MV-4-11 (cell line): ENCODE data around the gene HPCAL4.

Source experiments
- DNase-seq: peaks from one replicate; lab custom pipeline; 2025; lab: John Stamatoyannopoulos, UW

The HPCAL4 gene

DNA sequence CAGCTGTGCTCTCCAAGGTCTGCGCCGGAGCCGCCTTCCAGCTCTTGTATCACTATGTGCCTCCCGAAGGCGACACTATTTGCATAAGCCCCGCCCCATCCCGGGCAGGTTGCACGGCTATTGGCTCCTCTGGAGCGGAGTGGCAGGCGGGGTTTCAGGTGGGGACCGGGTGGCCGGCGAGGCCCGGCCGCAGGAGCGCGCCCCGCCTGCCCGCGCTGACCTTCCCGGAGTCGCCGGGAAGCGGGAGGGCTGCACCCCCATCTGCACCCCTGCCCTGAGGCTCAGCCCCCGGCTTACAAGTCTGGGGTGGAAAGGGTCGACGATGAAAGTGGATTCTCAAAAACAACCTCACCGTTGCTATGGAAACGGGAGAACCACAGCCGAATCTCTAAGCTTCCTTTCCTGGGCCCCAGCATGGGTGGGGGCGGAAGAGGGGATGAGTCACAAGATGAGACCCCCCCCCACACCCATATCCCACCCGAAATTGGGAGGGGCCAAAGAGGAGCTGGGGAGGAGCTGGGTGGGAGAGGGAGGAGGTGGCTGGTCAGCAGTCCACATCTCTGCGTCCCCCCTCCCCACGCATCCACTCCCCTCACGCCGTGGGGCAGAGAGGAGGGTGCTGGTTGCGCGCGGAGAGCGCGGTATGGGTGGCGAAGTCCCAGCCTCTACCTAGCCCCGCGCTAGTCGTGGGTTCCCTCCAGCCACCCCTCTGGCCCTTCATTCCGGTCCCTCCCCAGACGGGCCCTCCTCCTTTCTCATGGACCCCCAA, at the start of gene HPCAL4:
TSS of gene HPCAL4 (minus strand) at position 51 of the 769 bp plus-strand sequence. CDS start 6,830 bp downstream, outside the sequence.
- peak; percentile 52 for DNase-seq

DNA sequence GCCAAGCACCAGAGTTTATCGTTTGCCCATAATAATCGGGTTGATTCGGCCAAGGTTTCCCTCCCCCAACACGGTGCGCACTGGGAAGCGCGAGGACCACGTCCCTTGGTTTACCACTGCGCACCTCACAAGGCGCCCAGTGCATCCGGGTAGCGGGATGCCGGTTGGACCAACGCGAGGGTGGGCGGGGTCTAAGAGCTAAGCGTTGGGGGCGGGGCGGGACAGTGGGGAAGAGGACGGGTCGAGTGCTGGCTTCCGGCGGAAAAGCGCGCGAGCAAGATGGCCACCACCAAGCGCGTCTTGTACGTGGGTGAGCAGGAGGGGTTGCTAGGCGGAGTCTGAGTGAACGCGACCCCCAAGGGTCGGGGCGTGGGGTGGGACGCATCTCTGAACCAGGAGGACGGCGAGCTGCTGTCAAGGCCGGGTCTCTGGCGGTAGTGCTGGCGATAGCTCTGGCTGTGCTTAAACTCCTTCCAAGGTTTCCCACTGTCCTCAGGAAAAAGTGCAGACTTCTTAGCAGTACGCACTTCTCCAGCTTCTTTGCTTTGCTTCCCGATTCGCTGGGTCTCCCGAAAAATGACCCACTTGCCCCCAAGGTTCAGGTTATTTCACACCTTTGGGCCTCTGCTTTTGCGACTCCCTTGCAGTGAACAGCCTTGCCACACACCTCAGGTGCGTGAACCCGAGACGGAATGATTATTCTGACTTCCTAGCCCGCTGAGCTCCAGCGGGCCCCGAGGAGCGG, 47.6 kb upstream of the HPCAL4 start, which contains the start of gene PPIE:
TSS of gene PPIE (plus strand) at position 261 of the 745 bp plus-strand sequence. CDS start at position 280, 19 bp downstream.
- peak; percentile 87 for DNase-seq

- no peak for DNase-seq
These were observed 46.4 kb upstream of the HPCAL4 start for GRCh38 chr1:39737546-39738169.

GRCh38 chr1:39735731-39736130, 44.5 kb upstream of the HPCAL4 start:
- no peak for DNase-seq

GRCh38 chr1:39733161-39733560, 41.9 kb upstream of the HPCAL4 start:
- DNase-seq = no peak

DNA sequence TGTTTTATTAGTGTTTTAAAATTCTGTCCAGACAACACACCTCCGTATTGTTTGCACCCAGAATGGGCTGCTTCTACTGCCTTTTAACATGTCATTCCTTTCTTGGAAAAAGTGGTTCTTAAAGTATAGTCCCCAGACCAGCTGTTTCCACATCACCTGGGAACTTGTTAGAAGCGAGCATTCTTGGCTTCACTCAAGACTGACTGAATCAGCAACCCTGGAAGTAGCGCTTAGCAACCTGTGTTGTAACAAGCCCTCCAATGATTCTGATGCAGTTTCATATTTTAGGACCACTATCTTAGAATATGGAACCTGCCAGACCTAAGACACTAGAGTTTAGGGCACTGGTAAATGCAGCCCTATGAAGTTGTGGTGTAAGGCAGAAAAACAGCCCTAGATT, 41.5 kb upstream of the HPCAL4 start:
- DNase-seq = no peak

- no peak for DNase-seq
These were observed 38.6 kb upstream of the HPCAL4 start for GRCh38 chr1:39729842-39730241.

DNA sequence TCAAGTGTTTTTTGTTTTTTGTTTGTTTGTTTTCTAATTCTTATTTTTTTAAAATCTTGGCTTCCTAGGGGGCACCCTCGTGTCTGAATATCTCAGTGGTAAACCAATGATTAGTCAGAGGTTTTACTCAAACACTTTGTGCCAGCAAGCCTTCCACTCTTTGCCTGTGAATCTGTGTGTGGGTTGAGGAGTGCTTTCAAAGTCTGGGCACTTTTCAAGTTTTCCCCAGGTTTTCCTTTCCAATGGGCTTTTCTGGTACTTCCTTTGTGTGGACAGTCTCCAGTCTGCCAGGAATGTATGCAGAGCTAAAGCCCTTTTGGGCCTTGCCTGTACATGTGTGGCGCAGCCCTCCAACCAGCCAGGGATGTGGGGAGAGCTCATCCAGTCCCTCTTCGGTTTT, 37.8 kb upstream of the HPCAL4 start:
- no peak for DNase-seq

DNA sequence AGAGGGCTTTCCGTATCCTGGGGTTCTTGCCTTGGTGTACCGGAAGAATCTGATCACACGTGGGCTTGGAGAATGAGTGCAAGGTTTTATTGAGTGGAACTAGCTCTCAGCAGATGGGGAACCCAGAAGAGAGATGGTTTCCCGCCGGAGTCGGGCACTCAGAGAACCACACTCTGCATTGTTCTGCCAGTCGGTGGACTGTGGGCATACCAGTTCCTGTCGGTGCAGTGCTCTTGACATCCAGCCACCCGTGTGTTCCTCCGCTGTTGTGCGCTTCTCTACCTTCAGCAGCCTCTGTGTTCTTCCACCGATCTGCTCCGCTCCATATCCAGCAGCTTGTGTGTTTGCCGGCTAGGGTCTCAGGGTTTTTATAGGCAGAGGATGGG, 36.7 kb upstream of the HPCAL4 start:
- no peak for DNase-seq

GRCh38 chr1:39727221-39727931, 36.1 kb upstream of the HPCAL4 start:
- DNase-seq = no peak

- no peak for DNase-seq
These were observed 35.4 kb upstream of the HPCAL4 start for GRCh38 chr1:39726600-39726999.

DNA sequence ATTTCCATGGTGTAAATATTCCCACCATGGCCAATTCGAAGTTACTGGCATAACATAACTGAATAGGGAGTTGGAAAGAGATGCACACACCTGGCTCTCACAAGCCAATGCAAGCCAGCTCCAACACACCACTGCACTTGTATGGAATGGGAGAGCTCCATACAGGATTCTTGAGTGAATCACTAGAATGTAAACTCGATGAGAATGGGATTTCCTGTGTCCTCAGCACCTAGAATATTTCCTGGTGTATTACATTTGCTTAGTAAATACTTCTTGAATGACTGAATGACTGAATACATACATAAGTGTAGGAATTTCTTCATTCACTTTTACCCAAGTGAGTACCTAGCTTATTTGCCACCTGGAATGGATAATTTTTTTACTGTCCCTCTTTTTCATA, 31.3 kb upstream of the HPCAL4 start:
- no peak for DNase-seq

DNA sequence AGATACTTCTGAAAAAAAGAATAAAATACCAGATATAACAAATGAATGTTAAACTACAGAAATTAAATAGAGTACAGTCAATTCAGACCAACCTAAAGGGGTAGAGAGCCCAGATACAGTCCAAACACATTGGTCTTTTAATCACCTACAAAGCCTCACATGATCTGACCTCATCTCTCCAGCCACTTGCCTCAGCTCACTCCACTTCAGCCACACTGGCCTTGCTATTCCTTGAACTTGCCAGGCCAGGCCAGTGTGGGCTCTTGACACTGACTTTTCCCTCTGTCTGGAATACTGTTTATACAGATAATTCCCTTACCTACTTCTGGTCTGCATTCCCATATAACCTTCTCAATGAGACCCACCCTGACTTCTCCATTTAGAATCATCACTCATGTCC, 30.4 kb upstream of the HPCAL4 start:
- no peak for DNase-seq

- DNase-seq = peak; percentile 52
These were observed 29.1 kb upstream of the HPCAL4 start for GRCh38 chr1:39720094-39720999.

DNA sequence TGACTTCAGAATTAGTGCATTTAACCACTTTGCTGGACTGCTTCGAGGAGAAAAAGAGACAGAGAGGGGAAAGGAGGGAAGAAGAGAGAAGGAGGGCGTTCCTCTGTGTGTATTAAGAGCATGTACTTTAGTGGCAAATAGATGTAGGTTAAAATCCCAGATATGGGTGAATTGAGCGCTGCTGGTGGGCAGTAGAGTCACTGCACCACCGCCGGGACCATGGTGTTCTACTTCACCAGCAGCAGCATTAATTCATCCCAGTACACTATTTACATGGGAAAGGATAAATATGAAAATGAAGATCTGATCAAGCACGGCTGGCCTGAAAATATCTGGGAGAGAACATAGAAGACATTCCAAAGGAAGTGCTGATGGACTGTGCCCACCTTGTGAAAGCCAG, 26.6 kb upstream of the HPCAL4 start:
- DNase-seq = no peak

DNA sequence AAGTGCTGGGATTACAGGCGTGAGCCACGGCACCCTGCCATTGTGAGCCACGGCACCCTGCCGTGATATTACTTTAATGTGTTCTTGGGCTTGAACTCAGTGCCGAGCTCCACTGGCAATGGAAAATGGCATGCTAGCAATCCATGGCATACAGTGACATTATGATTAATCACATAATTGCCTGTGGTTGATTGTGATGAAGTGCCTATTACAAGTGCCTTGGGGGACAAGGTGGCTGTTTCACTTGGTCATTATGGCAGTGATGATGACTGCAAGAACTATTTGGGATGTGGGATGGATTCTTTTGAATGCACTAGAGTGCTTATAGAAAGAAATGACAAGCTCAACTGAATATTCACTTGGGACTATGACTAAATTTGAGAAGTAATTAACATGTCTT, 22.3 kb upstream of the HPCAL4 start:
- no peak for DNase-seq

- DNase-seq = no peak
These were observed 20.7 kb upstream of the HPCAL4 start for GRCh38 chr1:39711966-39712340.

DNA sequence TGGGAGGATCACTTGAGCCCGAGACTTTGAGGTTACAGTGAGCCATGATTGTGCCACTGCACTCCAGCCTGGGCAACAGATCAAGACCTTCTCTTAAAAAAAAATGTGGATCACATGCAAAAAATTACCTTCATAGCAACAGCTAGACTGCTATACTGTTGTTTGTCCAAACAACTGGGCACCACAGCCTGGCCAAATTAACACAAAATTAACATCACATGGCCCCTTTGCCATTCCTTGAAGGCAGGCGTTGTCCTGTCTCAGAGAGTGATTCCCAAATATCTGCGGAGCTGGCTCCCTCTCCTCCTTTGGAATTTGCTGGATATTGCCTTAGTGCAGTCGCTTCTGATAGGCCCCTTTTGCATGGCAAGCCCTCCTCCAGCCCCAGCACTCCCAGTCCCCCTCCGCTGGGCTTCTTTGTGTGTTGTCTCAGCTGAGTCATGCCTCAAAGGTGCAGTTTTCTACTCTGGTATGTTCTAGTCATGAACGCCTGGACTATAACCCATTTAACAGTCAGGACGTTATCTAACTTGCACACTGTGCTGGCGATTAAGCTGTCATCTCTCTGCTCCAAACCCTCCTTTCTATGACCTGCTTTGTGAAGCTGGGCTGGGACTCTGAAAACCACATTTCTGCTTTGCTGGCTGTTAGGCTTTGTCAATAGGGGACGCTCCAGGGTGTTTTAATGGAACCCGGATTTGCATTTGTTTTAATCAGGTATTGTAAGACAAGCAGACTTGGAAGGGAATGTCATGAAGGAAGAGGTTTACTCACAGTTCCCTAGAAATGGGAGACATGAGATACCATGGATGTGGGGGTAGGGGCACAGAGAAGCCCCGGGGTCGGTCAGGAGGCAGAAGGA, 20.1 kb upstream of the HPCAL4 start:
- no peak for DNase-seq

DNA sequence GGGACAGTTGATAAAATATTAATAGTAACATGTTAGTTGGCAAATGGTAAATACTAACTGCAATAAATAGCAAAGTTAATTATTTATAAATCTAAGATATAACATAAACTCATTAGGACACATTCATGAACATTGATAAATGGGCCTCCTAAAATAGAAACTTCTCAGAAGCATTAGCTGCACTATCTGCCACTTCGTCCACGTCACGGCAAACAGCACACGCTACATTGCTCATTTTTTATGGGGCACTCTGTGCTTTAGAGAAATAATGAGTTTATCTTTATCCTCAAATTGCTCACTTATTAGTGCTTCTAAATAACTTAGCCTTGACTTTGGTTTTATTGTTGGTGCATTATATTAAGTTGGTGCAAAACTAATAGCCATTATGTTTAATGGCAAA, 16.3 kb upstream of the HPCAL4 start:
- DNase-seq = no peak

DNA sequence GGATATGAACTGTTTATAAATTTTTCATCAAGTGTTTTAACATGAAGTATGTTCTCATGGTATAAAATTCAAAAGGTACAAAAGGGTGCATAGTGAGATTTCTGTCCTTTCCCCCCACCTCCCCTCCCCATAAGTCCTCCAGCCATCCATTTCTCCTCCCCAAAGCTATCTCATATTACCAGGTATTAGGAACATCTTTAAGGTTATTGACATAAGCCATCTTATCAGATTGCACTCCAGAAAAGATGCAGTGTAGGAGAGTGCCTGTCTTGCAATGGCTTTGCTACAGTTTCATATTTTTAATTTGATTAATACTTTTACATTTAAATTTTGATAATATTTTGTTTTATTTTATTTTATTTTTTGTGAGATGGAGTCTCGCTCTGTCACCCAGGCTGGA, 13.5 kb upstream of the HPCAL4 start:
- no peak for DNase-seq
